HCT116 (cell line): ENCODE measurements around the gene TIMD4.

Experiments
- CEBPB ChIP-seq: IDR thresholded peaks from 2 replicates; pipeline ENCODE4 v1.6.1; 2012; ENCODE audit warnings: low read depth
- EZH2 ChIP-seq: fragments of 200-600 bp; sonication (generic); IDR thresholded peaks from 2 replicates; pipeline ENCODE4 v1.6.1; 2017; ENCODE audit warnings: antibody characterized with exemption, mixed run types
- EZH2phosphoT487 ChIP-seq: fragments of 200-600 bp; IDR thresholded peaks from 2 replicates; pipeline ENCODE4 v1.6.1; 2018; ENCODE audit warnings: antibody characterized with exemption, borderline replicate concordance
- JUND ChIP-seq: IDR thresholded peaks from 2 replicates; pipeline ENCODE4 v1.6.1; 2012
- POLR2A ChIP-seq: IDR thresholded peaks from 2 replicates; pipeline ENCODE4 v1.7.0; 2011; ENCODE audit warnings: borderline replicate concordance; ENCODE audit not compliant: insufficient read depth, insufficient read length; ENCODE audit errors: extremely low read depth
- POLR2AphosphoS5 ChIP-seq: IDR thresholded peaks from 2 replicates; pipeline ENCODE4 v1.6.1; 2011; ENCODE audit warnings: mild to moderate bottlenecking, low read depth, low read length, moderate library complexity
- REST ChIP-seq: IDR thresholded peaks from 2 replicates; pipeline ENCODE4 v1.6.1; 2012; ENCODE audit warnings: low read depth
- SIN3A ChIP-seq: IDR thresholded peaks from 2 replicates; pipeline ENCODE4 v1.6.1; 2012; ENCODE audit warnings: low read depth
- SRF ChIP-seq: IDR thresholded peaks from 2 replicates; pipeline ENCODE4 v1.6.1; 2012; ENCODE audit warnings: low read depth
- YY1 ChIP-seq: IDR thresholded peaks from 2 replicates; pipeline ENCODE4 v1.6.1; 2011; ENCODE audit warnings: low read length, low read depth, moderate library complexity, mild to moderate bottlenecking; ENCODE audit not compliant: insufficient replicate concordance; ENCODE audit errors: extremely low read depth
- TF ChIP-seq, protein P1 (sequence below), 3 experiments: fragments of 200-600 bp in 1 of 3; sonication (generic) in 1 of 3; IDR thresholded peaks in 2 of 3; conservative IDR thresholded peaks in 1 of 3; 2 replicates each; pipeline ENCODE4 v1.5.1; 2012 to 2017; ENCODE audit warnings: low read depth in 2 of 3, low read length in 2 of 3, antibody characterized with exemption in 1 of 3, borderline replicate concordance in 1 of 3, control low read depth in 1 of 3, mild to moderate bottlenecking in 1 of 3, mixed read lengths in 1 of 3, mixed run types in 1 of 3, moderate library complexity in 1 of 3; ENCODE audit not compliant: insufficient read depth in 1 of 3

DNA sequence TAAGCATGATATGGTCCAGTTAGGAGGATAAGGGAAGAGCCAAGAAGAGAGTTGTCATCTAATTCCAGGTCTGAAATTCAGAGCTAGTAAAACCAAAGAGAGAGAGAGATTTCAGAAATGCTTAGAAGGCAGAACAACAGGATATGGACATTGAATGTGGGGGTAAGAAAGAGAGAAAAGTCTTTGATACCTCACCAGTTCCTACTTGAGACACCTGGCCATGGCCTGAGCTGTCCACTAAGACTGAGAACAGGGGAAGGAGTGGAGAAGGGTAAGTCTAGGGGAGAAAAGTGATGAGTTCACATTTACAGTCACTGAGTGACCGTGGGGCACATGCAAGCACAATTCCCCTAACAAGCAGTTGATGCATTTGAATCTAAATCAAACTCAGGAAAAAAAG is 35.5 kb downstream of the TIMD4 start:
- TF ChIP-seq, protein P1, sequence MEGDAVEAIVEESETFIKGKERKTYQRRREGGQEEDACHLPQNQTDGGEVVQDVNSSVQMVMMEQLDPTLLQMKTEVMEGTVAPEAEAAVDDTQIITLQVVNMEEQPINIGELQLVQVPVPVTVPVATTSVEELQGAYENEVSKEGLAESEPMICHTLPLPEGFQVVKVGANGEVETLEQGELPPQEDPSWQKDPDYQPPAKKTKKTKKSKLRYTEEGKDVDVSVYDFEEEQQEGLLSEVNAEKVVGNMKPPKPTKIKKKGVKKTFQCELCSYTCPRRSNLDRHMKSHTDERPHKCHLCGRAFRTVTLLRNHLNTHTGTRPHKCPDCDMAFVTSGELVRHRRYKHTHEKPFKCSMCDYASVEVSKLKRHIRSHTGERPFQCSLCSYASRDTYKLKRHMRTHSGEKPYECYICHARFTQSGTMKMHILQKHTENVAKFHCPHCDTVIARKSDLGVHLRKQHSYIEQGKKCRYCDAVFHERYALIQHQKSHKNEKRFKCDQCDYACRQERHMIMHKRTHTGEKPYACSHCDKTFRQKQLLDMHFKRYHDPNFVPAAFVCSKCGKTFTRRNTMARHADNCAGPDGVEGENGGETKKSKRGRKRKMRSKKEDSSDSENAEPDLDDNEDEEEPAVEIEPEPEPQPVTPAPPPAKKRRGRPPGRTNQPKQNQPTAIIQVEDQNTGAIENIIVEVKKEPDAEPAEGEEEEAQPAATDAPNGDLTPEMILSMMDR (IDR thresholded peaks at IDR 0.05 in 2 of 3, conservative IDR thresholded peaks at IDR 0.05 in 1 of 3; ENCODE audit: borderline replicate concordance in 1 of 3, insufficient read depth in 1 of 3, low read depth in 2 of 3, low read length in 2 of 3), result no peak
- TF ChIP-seq CEBPB (no peak), JUND (no peak), SRF (no peak), SIN3A (no peak), REST (no peak), POLR2A (no peak), EZH2 (no peak), POLR2AphosphoS5 (no peak), YY1 (no peak), EZH2phosphoT487 (no peak)
